ENCODE results near the gene KCNH1. TPM values are rescaled to one million over a fixed set of nuclear protein-coding genes. Genes with fewer than 3 reads are reported as not detected.

Gene KCNH1
- total RNA-seq, 4 donors from 2014 or later: 0.24 to 1.6 TPM; not detected in 2

DNA sequence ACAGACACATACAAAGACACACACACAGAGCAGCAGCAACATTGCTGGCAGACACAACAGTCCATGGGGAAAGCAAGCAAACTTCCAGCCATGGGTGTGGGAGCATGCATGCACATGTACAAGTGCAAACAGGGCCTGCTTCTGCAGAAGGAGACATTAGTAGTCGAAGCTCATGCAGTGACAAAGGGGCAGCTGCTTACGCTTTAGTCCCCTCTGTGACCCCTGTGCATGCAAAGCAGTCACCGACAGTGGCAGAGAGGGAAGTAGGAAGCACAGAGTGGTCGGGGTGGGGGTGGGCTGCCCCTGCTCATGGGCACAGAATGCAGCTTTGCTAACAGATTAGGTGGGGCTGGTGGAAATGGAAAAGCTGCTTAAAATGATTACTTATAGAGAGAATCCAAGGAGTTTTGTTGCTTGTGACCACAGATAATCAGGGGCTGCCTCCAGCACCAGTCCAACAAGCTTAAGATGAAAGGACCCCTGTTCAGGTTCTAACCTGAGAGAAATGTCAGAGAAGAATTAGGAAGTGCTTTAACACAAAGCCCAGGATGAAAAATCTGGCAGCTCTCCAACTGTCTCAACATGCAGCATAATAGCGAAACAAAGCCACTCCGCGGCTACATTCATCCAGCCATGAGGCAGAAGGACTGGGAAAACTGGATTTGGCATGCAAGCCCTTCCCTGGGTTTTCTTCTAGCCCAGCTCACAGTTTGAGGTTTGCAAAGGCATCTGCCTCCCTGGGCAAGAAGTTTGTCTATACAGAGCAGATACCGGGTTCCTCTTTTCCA, 378.9 kb downstream of the KCNH1 start:
- no peak for DNase-seq (ENCODE audit: low spot score)
- ATAC-seq (ENCODE audit: low FRiP score): no peak
- TF ChIP-seq, protein P1, sequence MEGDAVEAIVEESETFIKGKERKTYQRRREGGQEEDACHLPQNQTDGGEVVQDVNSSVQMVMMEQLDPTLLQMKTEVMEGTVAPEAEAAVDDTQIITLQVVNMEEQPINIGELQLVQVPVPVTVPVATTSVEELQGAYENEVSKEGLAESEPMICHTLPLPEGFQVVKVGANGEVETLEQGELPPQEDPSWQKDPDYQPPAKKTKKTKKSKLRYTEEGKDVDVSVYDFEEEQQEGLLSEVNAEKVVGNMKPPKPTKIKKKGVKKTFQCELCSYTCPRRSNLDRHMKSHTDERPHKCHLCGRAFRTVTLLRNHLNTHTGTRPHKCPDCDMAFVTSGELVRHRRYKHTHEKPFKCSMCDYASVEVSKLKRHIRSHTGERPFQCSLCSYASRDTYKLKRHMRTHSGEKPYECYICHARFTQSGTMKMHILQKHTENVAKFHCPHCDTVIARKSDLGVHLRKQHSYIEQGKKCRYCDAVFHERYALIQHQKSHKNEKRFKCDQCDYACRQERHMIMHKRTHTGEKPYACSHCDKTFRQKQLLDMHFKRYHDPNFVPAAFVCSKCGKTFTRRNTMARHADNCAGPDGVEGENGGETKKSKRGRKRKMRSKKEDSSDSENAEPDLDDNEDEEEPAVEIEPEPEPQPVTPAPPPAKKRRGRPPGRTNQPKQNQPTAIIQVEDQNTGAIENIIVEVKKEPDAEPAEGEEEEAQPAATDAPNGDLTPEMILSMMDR (IDR thresholded peaks at IDR 0.05): no peak

DNA sequence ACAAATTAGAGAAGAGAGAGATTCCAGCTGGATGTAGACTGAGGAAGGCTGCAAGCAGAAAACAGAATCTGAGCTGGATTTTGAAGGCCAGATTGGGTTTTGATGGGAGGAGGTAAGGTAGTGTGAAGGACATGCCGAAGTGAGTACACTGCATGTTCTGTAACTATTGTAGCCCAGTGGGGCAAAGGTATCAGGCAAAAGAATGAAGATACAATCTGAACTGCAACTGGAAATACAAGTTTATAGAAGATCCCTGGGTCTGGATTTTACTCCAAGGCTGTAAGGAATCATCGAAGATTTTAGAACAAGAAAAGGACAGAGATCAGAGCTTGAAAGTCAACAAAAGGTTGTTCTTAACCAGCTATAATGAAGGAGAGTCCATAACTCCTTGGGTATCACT, 382.0 kb downstream of the KCNH1 start:
- ATAC-seq (ENCODE audit: low FRiP score): no peak
- TF ChIP-seq, protein P1 (IDR thresholded peaks at IDR 0.05): no peak
- no peak for DNase-seq (ENCODE audit: low spot score)

DNA sequence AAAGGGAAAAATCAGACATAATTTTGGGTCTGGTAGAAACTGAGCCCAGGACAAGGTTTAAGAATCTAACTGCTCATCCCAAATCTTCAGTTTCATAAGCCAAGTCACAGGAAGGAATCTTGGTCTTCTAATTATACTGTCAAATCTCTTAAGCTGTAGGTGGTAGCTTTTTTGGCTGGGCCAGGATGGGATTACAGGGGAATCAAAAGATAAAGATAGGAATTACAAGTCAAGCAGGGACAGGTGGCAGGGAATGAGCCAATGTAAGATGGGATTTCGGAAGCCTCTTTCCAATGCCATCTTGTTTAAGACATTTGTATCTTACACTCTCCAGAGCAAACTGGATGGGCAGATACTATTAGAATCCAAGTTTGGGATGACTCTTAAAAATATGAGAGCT, 383.5 kb downstream of the KCNH1 start:
- TF ChIP-seq, protein P1 (IDR thresholded peaks at IDR 0.05): no peak

DNA sequence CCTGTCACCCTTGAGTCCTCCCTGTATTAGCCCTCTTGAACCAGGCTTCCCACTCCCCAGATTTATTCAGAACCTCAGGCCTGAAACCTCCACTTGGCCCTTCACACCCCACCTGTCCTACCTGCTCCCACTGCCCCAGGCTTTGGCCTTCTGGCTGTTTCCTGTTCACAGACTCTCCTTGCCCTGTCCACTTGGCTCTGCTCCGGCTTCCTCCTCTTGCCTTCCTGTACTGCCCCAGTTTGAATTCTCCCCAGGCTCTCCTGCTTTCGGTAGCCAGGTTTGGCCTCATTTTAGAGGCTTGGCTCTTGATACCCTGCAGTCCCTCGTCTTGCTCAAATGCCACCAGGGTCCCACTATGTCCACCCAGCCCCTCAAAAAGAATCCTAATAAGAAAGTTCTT, 385.2 kb downstream of the KCNH1 start:
- ATAC-seq (ENCODE audit: low FRiP score): no peak
- TF ChIP-seq, protein P1 (IDR thresholded peaks at IDR 0.05): no peak
- DNase-seq (ENCODE audit: low spot score): no peak

More for the DNA sequence above, 383.5 kb downstream of the KCNH1 start:
- ATAC-seq (ENCODE audit: low FRiP score): no peak
- DNase-seq (ENCODE audit: low spot score): no peak

DNA sequence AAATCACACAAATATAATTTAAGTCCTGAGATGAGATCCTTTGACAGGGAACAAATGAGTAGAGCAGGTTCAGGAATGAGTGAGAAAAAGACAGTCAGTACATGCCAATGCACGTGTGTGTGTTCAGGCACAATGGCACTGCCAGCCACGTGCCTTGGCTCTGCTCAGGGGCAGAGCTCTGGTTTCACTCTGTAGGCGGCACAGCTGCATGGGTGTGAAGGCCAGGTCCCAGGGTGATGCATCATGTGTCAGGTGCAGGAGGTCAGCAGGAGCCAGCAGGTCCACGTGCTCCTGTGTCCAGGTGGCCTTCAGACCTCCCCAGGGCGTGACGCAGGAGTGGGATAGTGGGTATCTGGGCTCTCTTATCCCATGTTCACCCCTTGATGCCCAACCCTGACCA, 386.1 kb downstream of the KCNH1 start:
- ATAC-seq (ENCODE audit: low FRiP score): no peak
- TF ChIP-seq, protein P1 (IDR thresholded peaks at IDR 0.05): no peak

DNA sequence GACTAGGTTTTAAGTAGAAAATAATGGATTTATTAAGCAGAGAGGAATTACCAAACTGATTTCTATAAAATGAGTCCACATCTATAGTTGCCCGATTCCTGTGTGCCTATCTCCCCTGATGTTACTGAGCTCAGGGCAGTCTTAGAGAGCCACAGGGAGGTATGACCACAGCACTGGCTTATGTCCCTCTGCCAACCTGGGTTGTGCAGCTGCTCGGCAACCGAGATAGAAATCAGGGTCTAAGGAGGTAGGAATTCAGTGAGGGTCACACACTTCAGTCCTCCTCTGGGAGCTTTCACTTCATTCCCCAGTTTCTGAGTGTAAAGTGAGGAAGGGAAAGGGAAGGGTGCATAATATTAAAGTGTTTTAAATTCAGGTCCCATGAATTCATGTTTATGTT, 386.8 kb downstream of the KCNH1 start:
- TF ChIP-seq, protein P1 (IDR thresholded peaks at IDR 0.05): no peak
- ATAC-seq (ENCODE audit: low FRiP score): no peak
- no peak for DNase-seq (ENCODE audit: low spot score)

More for the DNA sequence above, 386.1 kb downstream of the KCNH1 start:
- DNase-seq (ENCODE audit: low spot score): no peak
